Panc1 (cell line): ENCODE measurements around the gene SCN8A. TPM values are rescaled to one million over a fixed set of nuclear protein-coding genes. Genes with fewer than 3 reads are reported as not detected.

Experiments used
- ATAC-seq: fragments of 200-7000 bp; cut with Tn5 transposase; 2 replicates; pipeline ENCODE4 v1.9.1; 2020; ENCODE audit warnings: mild to moderate bottlenecking, moderate library complexity
- BruUV-seq: library from RNA; stranded (reverse); fragments of 400-500 nt; replicated peaks from 2 replicates; lab custom pipeline; 2021; lab: Mats Ljungman, UMichigan
- CTCF ChIA-PET: fragments of 300-600 bp; sonication (Branson Sonifier 250); formaldehyde crosslinking; loops from one replicate; lab custom pipeline; 2022; ENCODE audit warnings: antibody characterized with exemption; lab: Charles Lee
- POLR2A ChIA-PET: fragments of 300-600 bp; sonication (Branson Sonifier 250); formaldehyde crosslinking; loops from one replicate; lab custom pipeline; 2022; ENCODE audit warnings: antibody characterized with exemption; lab: Charles Lee
- DNase-seq: peaks from one replicate; pipeline ENCODE4 v3.0.0-alpha.2; 2010; ENCODE audit warnings: low read depth, low spot score
- H3K27ac ChIP-seq: 2 replicates; pipeline ENCODE4 v1.5.1; 2011; ENCODE audit warnings: mild to moderate bottlenecking, low read length, inconsistent platforms
- H3K27me3 ChIP-seq: fragments of 200-500 bp; sonication (Bioruptor generic); 2 replicates; pipeline ENCODE4 v1.6.0; 2014; ENCODE audit warnings: low read length, inconsistent platforms; ENCODE audit not compliant: control insufficient read depth, insufficient read depth
- H3K36me3 ChIP-seq: fragments of 200-500 bp; sonication (Bioruptor generic); 2 replicates; pipeline ENCODE4 v1.5.1; 2014; ENCODE audit warnings: inconsistent platforms, mild to moderate bottlenecking, low read length, moderate library complexity; ENCODE audit not compliant: control insufficient read depth, insufficient read depth
- H3K4me1 ChIP-seq: 2 replicates; pipeline ENCODE4 v1.5.1; 2011; ENCODE audit warnings: inconsistent platforms, mild to moderate bottlenecking, low read length, moderate library complexity; ENCODE audit not compliant: control insufficient read depth, insufficient read depth
- H3K4me3 ChIP-seq, 2 experiments: 2 replicates each; pipeline ENCODE4 v1.5.1; 2011 to 2012; ENCODE audit warnings: low read depth in 2 of 2, low read length in 2 of 2, mild to moderate bottlenecking in 2 of 2, inconsistent platforms in 1 of 2, moderate library complexity in 1 of 2
- H3K9me3 ChIP-seq: fragments of 200-500 bp; sonication (Bioruptor generic); 2 replicates; pipeline ENCODE4 v1.5.1; 2014; ENCODE audit warnings: low read depth, mild to moderate bottlenecking, inconsistent platforms, low read length, moderate library complexity; ENCODE audit not compliant: control insufficient read depth, insufficient read depth
- CTCF ChIP-seq: fragments of 450-650 bp; IDR thresholded peaks from 2 replicates; pipeline ENCODE4 v1.5.1; 2017; ENCODE audit warnings: mild to moderate bottlenecking
- POLR2AphosphoS5 ChIP-seq: IDR thresholded peaks from 2 replicates; pipeline ENCODE4 v1.6.1; 2012; ENCODE audit warnings: mild to moderate bottlenecking, low read depth, low read length, moderate library complexity
- REST ChIP-seq, 2 experiments: IDR thresholded peaks; 2 replicates each; pipeline ENCODE4 v1.6.1; 2011 to 2012; ENCODE audit warnings: low read depth in 2 of 2, control low read depth in 1 of 2, low read length in 1 of 2, mild to moderate bottlenecking in 1 of 2, moderate library complexity in 1 of 2; ENCODE audit not compliant: insufficient read depth in 1 of 2
- SIN3A ChIP-seq: IDR thresholded peaks from 2 replicates; pipeline ENCODE4 v1.6.1; 2012; ENCODE audit warnings: low read depth, mild to moderate bottlenecking, low read length, moderate library complexity, borderline replicate concordance; ENCODE audit not compliant: insufficient read depth
- TCF7L2 ChIP-seq: IDR thresholded peaks from 2 replicates; pipeline ENCODE4 v1.6.1; 2011; ENCODE audit warnings: mild to moderate bottlenecking, low read depth, low read length, inconsistent platforms
- in situ Hi-C: cut with HindIII; loops from 2 replicates; pipeline ENCODE4 v1.10.0; 2016; ENCODE audit warnings: low sequenced_read_pairs, low pct_unique_long_range_greater_than_20kb
- intact Hi-C: fragments of 100-400 bp; cut with micrococcal nuclease; formaldehyde crosslinking; loops from one replicate; pipeline ENCODE4 v1.10.0; 2022; ENCODE audit not compliant: unreplicated experiment
- total RNA-seq: library from RNA; stranded (reverse); gene quantifications from one replicate; pipeline ENCODE4 v1.2.1, GENCODE V29; 2021; ENCODE audit not compliant: unreplicated experiment

SCN8A gene
- total RNA-seq, 1 experiment from 2014 or later, result 8.6 TPM

GRCh38 chr12:51836041-51836826, 245.2 kb downstream of the SCN8A start:
- BruUV-seq, result no TSS peak
- DNase-seq (no peak), ATAC-seq (no peak)
- no peak for TF ChIP-seq POLR2AphosphoS5
- TF ChIP-seq REST (IDR thresholded peaks at IDR 0.05; ENCODE audit: insufficient read depth in 1 of 2, low read depth in 2 of 2, low read length in 1 of 2), result no peak
- TF ChIP-seq SIN3A, result no peak
- no peak for TF ChIP-seq TCF7L2
- TF ChIP-seq CTCF, result no peak
- no peaks in the 10 kb centered on the region for H3K4me1 ChIP-seq
- in situ Hi-C loops (no loop called here), intact Hi-C loops (no loop called here)
- no peak overlapping the region for H3K4me3 ChIP-seq
- no peaks in the 10 kb centered on the region for H3K9me3 ChIP-seq
- no peak overlapping the region for H3K27ac ChIP-seq
- CTCF ChIA-PET, result no interaction called here
- H3K36me3 ChIP-seq, result no peaks in the 10 kb centered on the region
- POLR2A ChIA-PET, result interaction anchor here (0.7 kb wide), 1 partner anchor 208 kb away, joined by 9 read pairs; no protein-coding TSS in a partner anchor
- H3K27me3 ChIP-seq, result no peaks in the 10 kb centered on the region; the same call in 1 of the 2 replicates

GRCh38 chr12:51836827-51837173, 245.8 kb downstream of the SCN8A start:
- no peak for TF ChIP-seq POLR2AphosphoS5
- TF ChIP-seq TCF7L2, result no peak
- TF ChIP-seq CTCF, result no peak
- TF ChIP-seq SIN3A, result no peak
- TF ChIP-seq REST (IDR thresholded peaks at IDR 0.05; ENCODE audit: insufficient read depth in 1 of 2, low read depth in 2 of 2, low read length in 1 of 2), result no peak
- ChIA-PET POLR2A (no interaction called here), CTCF (interaction anchor here (0.5 to 0.6 kb wide), 2 partner anchors 51 to 490 kb away, joined by 4 read pairs; partner anchors contain the start of gene ANKRD33)
- intact Hi-C loops, result no loop called here
- DNase-seq, result no peak
- no peaks in the 10 kb centered on the region; the same call in 1 of the 2 replicates for H3K27me3 ChIP-seq
- no TSS peak for BruUV-seq
- no peaks in the 10 kb centered on the region for H3K36me3 ChIP-seq
- in situ Hi-C loops, result no loop called here
- no peak overlapping the region for H3K27ac ChIP-seq
- H3K9me3 ChIP-seq, result no peaks in the 10 kb centered on the region
- no peaks in the 10 kb centered on the region for H3K4me1 ChIP-seq
- H3K4me3 ChIP-seq, result no peak overlapping the region
- ATAC-seq, result no peak
